HPDE6-E6E7 (cell line): ENCODE measurements around the gene VPS51.
"Not testable (repeated sequence)": the region's sequence is repeated elsewhere in the genome, so short reads cannot be mapped to it uniquely, and the experiment has no call there.

Experiments used
- DNase-seq: peaks from one replicate; pipeline ENCODE4 v3.0.0; 2011; ENCODE audit warnings: missing footprints; ENCODE audit errors: extremely low spot score

The VPS51 gene

DNA sequence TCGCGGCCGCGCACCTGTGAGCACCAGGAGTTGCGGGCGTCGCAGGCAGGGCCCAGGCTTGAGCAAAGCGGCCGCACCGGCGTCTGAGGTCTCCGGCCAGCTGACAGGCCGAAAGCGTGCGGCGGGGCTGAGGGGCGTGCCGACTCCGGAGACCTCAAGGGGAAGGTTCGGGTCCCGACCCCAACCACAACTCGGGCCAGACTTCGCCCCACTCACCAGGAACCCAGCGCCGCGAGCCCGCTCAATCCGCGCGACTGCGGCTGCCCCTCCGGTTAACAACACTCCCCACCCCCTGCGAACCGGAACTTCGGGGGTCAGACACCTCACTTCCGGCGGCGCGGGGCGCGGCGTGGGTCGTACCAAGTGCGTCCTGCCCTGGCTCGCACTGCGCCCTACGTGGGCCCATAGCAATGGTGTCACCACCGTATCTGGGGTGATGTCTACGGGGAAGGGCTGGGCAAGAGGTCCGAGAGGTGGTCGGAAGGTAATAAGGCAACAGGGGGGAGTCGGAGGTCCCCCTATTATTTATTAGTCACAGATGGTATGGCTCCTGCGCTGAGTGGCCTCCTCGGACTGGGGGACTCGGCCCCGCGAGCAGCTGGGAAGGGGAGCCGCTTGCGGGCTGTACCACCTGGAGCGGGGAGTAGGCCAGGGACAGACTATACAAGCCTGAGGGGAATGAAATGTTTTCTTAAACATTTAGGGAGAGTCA, 38.4 kb downstream of the VPS51 start, which contains the start of gene SYVN1:
TSS of gene SYVN1 (minus strand) at position 280 of the 712 bp plus-strand sequence. CDS start 918 bp downstream, outside the sequence.
- DNase-seq = peak; percentile 89

DNA sequence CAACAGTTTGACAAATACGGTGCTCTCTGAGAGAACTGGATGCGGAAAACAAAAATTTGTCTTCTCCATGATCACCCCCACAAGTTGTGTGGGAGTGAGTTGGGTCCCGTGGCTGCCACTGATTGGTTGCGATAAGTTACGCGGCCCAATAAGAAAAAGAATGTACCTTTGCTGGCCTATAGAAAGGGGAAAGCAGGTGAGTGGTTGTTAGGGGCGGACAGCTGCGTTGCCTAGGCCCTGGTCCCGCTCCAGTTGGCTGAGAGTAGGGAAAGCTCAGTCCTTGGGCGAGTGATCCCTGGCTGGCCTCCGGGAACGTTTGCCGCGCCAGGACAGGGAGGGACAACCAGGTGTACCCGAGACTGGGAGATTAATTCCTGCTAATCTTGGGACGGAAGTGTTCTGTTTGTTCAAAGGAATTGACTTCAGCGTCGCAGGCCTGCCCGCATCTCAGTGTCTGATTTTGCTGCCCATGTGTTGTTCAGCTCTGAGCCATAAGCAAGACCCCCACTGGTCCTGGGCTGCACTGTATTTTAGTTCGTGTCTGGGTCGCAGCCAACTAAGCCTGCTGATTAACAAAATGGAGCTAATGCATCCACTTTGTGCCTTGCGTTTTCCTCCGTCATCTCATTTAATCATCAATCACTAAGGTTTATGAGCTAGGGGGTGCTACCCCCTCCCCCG, 39.1 kb downstream of the VPS51 start:
- peak; percentile 99 for DNase-seq

- DNase-seq = no peak
These were observed 39.7 kb downstream of the VPS51 start for GRCh38 chr11:65135633-65136145.

DNA sequence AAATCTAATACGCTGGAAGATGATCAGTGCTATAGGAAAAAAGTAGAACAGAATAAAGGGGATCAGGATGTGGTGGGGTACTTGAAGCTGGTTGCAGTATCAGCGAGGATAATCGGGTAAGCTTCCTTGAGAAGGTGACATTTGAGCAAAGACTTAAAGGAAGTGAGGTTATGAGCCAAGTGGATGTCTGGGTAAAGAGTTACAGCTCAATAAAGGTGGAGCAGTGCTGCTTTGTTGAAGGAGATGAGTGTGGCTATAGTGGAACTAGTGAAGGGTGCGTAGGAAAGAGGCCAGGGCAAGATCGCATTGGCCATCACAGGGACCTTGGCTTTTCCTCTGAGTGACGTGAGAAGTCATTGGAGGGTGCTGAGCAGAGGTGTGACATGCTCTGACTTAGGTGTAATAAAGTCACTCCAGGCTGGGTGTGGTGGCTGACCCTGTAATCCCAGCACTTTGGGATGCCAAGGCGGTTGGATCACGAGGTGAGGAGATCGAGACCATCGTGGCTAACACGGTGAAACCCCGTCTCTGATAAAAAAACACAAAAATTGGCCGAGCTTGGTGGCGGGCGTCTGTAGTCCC, 40.6 kb downstream of the VPS51 start:
- DNase-seq = no peak

GRCh38 chr11:65141896-65142494, 46.0 kb downstream of the VPS51 start:
- DNase-seq = no peak

GRCh38 chr11:65147352-65148075, 51.5 kb downstream of the VPS51 start:
- no peak for DNase-seq

DNA sequence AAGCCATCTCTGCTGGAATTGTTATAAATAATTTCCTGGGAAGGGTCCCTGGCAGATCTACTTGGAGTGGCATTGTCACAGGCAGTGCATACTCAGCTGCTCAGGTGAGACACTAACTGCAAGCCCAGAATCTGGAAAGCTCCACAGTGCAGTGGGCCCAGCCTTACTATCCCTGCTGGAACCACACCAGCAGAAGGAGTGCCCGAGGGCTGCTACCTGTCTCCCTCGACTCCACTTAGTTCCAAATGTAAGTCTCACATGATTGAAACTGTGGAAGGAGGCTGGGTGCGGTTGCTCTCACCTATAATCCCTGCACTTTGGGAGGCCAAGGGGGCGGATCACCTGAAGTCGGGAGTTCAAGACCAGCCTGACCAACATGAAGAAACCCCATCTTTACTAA, 52.6 kb downstream of the VPS51 start:
- no peak for DNase-seq

DNA sequence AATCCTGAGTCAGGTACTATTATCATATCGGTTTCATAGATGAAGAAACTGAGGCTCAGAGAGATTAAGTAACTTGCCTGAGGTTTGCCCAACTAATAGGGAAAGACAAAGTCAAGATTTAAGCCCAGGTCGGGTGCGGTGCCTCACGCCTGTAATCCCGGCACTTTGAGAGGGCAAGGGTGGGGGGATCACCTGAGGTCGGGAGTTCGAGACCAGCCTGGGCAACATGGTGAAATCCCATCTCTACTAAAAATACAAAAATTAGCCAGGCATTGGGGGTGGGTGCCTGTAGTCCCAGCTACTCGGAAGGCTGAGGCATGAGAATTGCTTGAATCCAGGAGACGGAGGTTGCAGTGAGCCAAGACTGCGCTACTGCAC, 54.1 kb downstream of the VPS51 start:
- not testable (repeated sequence) for DNase-seq

- DNase-seq = peak; percentile 92
These were observed 54.7 kb downstream of the VPS51 start for GRCh38 chr11:65150509-65151299.

- DNase-seq = no peak
These were observed 55.4 kb downstream of the VPS51 start for GRCh38 chr11:65151331-65151899.

DNA sequence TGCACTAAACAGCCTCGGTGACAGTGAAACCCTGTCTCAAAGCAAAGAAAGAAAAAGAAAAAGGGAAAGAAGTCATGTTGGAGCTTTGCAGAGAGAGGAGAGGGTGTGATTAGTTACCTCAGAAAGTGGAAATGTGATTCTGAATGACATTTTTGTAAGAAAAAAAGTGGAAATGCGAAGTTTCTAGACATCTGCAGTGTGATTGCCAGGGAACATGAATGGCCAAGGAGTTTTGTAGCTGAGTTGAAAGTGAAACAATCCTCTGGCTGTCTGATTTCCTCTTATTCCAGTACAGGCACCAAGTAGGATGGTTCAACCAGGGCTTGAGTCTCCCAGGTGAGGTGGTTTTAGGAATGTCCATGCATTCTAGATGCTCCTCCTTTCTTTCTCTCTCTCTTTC, 56.1 kb downstream of the VPS51 start:
- DNase-seq = no peak

GRCh38 chr11:65156256-65156655, 60.2 kb downstream of the VPS51 start:
- DNase-seq = no peak

- DNase-seq = no peak
These were observed 60.9 kb downstream of the VPS51 start for GRCh38 chr11:65156926-65157325.

DNA sequence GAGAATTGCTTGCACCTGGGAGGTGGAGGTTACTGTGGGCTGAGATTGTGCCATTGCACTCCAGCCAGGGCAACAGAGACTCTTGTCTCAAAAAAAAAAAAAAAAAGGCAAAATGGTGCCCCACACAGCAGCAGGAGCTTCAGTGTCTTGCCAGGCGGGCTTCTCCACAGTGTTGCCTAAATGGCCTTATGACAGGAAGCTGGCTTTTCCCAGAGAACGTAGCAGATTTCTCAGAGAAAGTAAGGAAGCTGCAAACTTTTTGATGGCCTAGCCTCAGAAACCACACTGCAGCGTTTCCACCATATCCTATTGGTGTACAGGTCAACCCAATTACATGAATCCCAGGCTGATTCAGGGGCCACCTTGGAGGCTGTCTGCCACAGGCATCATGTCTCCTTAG, 61.3 kb downstream of the VPS51 start:
- no peak for DNase-seq

- no peak for DNase-seq
These were observed 63.0 kb downstream of the VPS51 start for GRCh38 chr11:65159012-65159411.

- no peak for DNase-seq
These were observed 64.6 kb downstream of the VPS51 start for GRCh38 chr11:65160643-65161042.
